Esophagus squamous epithelium (tissue), 5 donors: ENCODE data around the gene GOT2. TPM values are rescaled to one million over a fixed set of nuclear protein-coding genes. Genes with fewer than 3 reads are reported as not detected.
A peak's percentile ranks its signal among the peaks of the same experiment; 100 is the strongest.
"Not testable (repeated sequence)": the region's sequence is repeated elsewhere in the genome, so short reads cannot be mapped to it uniquely, and the experiment has no call there.

ENCODE experiments used
- DNase-seq: peaks from one replicate; lab custom pipeline; 2025; lab: John Stamatoyannopoulos, UW
- H3K27ac ChIP-seq, 4 donors: fragments of 200-600 bp; sonication (generic); one replicate each; pipeline ENCODE4 v1.5.1; 2016 to 2019; ENCODE audit warnings: mild to moderate bottlenecking in 1 of 4
- H3K27me3 ChIP-seq, 4 donors: fragments of 200-600 bp; sonication (generic); 1 replicate in 3 of 4; 2 replicates in 1 of 4; pipeline versions ENCODE4 v1.5.1 to v1.6.0; 2017 to 2021; ENCODE audit warnings: antibody characterized with exemption in 1 of 4
- H3K36me3 ChIP-seq, 3 donors: fragments of 200-600 bp; sonication (generic); one replicate each; pipeline ENCODE4 v1.5.1; 2016 to 2019
- H3K4me1 ChIP-seq, 3 donors: fragments of 200-600 bp; sonication (generic); one replicate each; pipeline ENCODE4 v1.5.1; 2017 to 2019
- H3K4me3 ChIP-seq, 4 donors: fragments of 200-600 bp; sonication (generic); 1 replicate in 3 of 4; 2 replicates in 1 of 4; pipeline ENCODE4 v1.5.1; 2016 to 2019; ENCODE audit warnings: mild to moderate bottlenecking in 2 of 4, moderate library complexity in 1 of 4
- H3K9me3 ChIP-seq, 3 donors: fragments of 200-600 bp; sonication (generic); one replicate each; pipeline ENCODE4 v1.5.1; 2016 to 2019
- POLR2A ChIP-seq, 4 donors: fragments of 450-650 bp; IDR thresholded peaks; one replicate each; pipeline ENCODE4 v1.6.1; 2017; ENCODE audit warnings: antibody characterized with exemption in 4 of 4, mild to moderate bottlenecking in 4 of 4, moderate library complexity in 3 of 4
- WGBS, 2 donors: methylation state at CpG; one replicate each; pipeline ENCODE4 v1.1.5; 2018; 5-methylcytosine and 5-hydroxymethylcytosine counted together
- intact Hi-C: fragments of 100-400 bp; cut with DNase I; formaldehyde crosslinking; loops from one replicate; pipeline ENCODE4 v1.15.0; 2022
- total RNA-seq, 4 donors: library from RNA; depleted of rRNA; stranded (reverse); fragments of >200 nt; gene quantifications; one replicate each; pipeline ENCODE4 v1.1.0, GENCODE V29; 2016
- TF ChIP-seq, protein P1 (sequence below), 6 experiments: fragments of 450-650 bp in 4 of 6; fragments of 200-600 bp in 2 of 6; sonication (generic) in 2 of 6; IDR thresholded peaks; one replicate each; pipeline ENCODE4 v1.5.1; 2016 to 2019; ENCODE audit warnings: antibody characterized with exemption in 6 of 6, mild to moderate bottlenecking in 4 of 6, moderate library complexity in 4 of 6
- donor health status: DM: yes; HTN: yes; CAD: no.

GOT2 gene
- total RNA-seq, 4 donors from 2014 or later = 67.5 to 172 (median 110) TPM

DNA sequence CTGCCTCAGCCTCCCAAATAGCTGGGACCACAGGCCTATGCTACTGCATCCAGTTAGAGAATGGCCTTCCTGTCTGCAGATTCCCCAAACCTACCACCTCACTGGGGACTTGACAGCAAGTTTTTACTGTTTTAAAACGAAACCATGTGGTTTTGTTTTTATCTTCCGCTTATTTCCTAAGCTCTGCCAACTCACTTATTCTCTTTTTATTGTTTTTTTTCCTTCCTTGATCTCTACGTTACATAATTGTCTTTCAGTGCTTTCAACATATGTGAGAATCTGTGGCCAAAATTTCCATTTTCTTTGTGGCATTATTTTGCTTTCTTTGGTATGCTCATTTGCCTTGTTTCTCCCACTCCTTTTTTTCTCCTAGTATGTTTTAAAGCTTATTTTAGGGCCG, 35.0 kb downstream of the GOT2 start:
- no peaks in the 10 kb centered on the region for H3K27me3 ChIP-seq
- H3K4me3 ChIP-seq = no peak overlapping the region
- intact Hi-C loops = no loop called here
- DNase-seq = no peak
- H3K36me3 ChIP-seq = no peaks in the 10 kb centered on the region
- TF ChIP-seq POLR2A (IDR thresholded peaks at IDR 0.05) = no peak
- TF ChIP-seq, protein P1, sequence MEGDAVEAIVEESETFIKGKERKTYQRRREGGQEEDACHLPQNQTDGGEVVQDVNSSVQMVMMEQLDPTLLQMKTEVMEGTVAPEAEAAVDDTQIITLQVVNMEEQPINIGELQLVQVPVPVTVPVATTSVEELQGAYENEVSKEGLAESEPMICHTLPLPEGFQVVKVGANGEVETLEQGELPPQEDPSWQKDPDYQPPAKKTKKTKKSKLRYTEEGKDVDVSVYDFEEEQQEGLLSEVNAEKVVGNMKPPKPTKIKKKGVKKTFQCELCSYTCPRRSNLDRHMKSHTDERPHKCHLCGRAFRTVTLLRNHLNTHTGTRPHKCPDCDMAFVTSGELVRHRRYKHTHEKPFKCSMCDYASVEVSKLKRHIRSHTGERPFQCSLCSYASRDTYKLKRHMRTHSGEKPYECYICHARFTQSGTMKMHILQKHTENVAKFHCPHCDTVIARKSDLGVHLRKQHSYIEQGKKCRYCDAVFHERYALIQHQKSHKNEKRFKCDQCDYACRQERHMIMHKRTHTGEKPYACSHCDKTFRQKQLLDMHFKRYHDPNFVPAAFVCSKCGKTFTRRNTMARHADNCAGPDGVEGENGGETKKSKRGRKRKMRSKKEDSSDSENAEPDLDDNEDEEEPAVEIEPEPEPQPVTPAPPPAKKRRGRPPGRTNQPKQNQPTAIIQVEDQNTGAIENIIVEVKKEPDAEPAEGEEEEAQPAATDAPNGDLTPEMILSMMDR (IDR thresholded peaks at IDR 0.05) = no peak
- H3K4me1 ChIP-seq = peaks cover 0 to 12% (median 0%) of the 10 kb centered on the region in 3 donors
- no peak overlapping the region for H3K27ac ChIP-seq
- 52 to 53% methylated on average over 4 of the region's 4 CpGs for WGBS, 2 donors
- H3K9me3 ChIP-seq = no peaks in the 10 kb centered on the region

GRCh38 chr16:58695368-58695767, 38.7 kb downstream of the GOT2 start:
- Histone ChIP-seq H3K4me3 (no peak overlapping the region), H3K27me3 (no peaks in the 10 kb centered on the region), H3K27ac (no peak overlapping the region), H3K9me3 (no peaks in the 10 kb centered on the region), H3K36me3 (no peaks in the 10 kb centered on the region), H3K4me1 (peaks cover 0 to 12% (median 0%) of the 10 kb centered on the region in 3 donors)
- no peak for DNase-seq
- TF ChIP-seq POLR2A (IDR thresholded peaks at IDR 0.05) = no peak
- TF ChIP-seq, protein P1 (IDR thresholded peaks at IDR 0.05) = no peak
- intact Hi-C loops = no loop called here
- WGBS, 2 donors = 8 to 69% methylated on average over 1 of the region's 1 CpG

- no peak overlapping the region for H3K27ac ChIP-seq
- DNase-seq = no peak
- no peaks in the 10 kb centered on the region for H3K9me3 ChIP-seq
- H3K36me3 ChIP-seq = no peaks in the 10 kb centered on the region
- WGBS, 2 donors = 90 to 100% methylated on average over 1 of the region's 1 CpG
- intact Hi-C loops = no loop called here
- no peak for TF ChIP-seq POLR2A (IDR thresholded peaks at IDR 0.05)
- TF ChIP-seq, protein P1 (IDR thresholded peaks at IDR 0.05) = no peak
- no peak overlapping the region for H3K4me3 ChIP-seq
- peaks cover 0 to 2% (median 0%) of the 10 kb centered on the region in 3 donors for H3K4me1 ChIP-seq
- no peaks in the 10 kb centered on the region for H3K27me3 ChIP-seq
Measured at GRCh38 chr16:58692450-58692849, 41.7 kb downstream of the GOT2 start.

DNA sequence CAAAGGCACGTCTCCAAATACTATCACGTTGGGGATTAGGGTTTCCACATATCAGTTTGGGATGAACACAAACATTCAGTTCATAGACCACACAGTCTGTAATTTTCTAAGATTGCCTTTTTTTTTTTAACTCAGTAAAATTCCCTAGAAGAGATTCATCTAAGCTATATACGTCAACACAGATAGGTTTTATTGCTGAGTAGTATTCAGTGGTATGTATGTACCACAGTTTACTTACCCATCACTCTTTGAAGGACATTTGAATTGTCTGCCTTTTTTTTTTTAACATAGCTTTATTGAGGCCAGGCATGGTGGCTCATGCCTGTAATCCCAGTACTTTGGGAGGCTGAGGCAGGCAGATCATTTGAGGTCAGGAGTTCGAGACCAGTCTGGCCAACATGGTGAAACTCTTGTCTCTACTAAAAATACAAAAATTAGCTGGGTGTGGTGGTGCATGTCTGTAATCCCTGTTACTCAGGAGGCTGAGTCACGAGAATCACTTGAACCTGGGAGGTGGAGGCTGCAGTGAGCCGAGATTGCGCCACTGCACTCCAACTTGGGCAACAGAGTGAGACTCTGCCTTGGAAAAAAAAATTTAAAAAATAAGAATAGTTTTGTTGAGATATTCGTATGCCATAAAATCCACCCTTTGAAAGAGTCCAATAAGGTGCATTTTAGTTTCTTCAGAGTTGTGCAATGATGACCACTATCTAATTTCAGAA, 47.0 kb downstream of the GOT2 start:
- H3K4me3 ChIP-seq, DNase-seq, H3K9me3 ChIP-seq, H3K27ac ChIP-seq, H3K36me3 ChIP-seq, H3K27me3 ChIP-seq: not testable (repeated sequence)
- intact Hi-C loops = loop anchor here (10.0 kb wide), 1 partner anchor 68 kb away; no protein-coding TSS in a partner anchor
- WGBS, 2 donors = 69 to 72% methylated on average over 8 of the region's 8 CpGs
- H3K4me1 ChIP-seq = peaks cover 10 to 22% (median 13%) of the 10 kb centered on the region in 3 donors

GRCh38 chr16:58685084-58685449, 49.0 kb downstream of the GOT2 start:
- H3K27ac ChIP-seq = peak overlapping the region in 3 of 4 donors; percentile 79 to 84 (median 82)
- H3K4me1 ChIP-seq = peaks cover 10 to 22% (median 13%) of the 10 kb centered on the region in 3 donors
- no peaks in the 10 kb centered on the region for H3K27me3 ChIP-seq
- 82 to 92% methylated on average over 3 to 6 of the region's 6 CpGs for WGBS, 2 donors
- H3K9me3 ChIP-seq = no peaks in the 10 kb centered on the region
- peaks cover 0 to 10% (median 0%) of the 10 kb centered on the region in 3 donors for H3K36me3 ChIP-seq
- no peak for TF ChIP-seq POLR2A (IDR thresholded peaks at IDR 0.05)
- TF ChIP-seq, protein P1 (IDR thresholded peaks at IDR 0.05) = no peak
- peak overlapping the region in 3 of 4 donors; percentile 76 to 90 (median 90) for H3K4me3 ChIP-seq
- no peak for DNase-seq
- intact Hi-C loops = loop anchor here (10.0 kb wide), 1 partner anchor 70 kb away; no protein-coding TSS in a partner anchor
